Uterus (tissue), 4 donors: ENCODE measurements around the gene TRAPPC2L. TPM values are rescaled to one million over a fixed set of nuclear protein-coding genes. Genes with fewer than 3 reads are reported as not detected.

Source experiments
- DNase-seq, 2 donors: peaks; one replicate each; pipeline ENCODE4 v3.0.0-alpha.2; 2019 to 2020
- H3K27ac ChIP-seq, 2 donors: fragments of 200-600 bp; sonication (generic); 1 replicate in 1 of 2; 2 replicates in 1 of 2; pipeline ENCODE4 v1.5.1; 2016 to 2018
- H3K27me3 ChIP-seq, 2 donors: fragments of 200-600 bp; sonication (generic); one replicate each; pipeline ENCODE4 v1.5.1; 2018 to 2019; ENCODE audit warnings: control low read depth in 1 of 2
- H3K36me3 ChIP-seq, 2 donors: fragments of 200-600 bp; sonication (generic); one replicate each; pipeline ENCODE4 v1.5.1; 2019; ENCODE audit warnings: control low read depth in 1 of 2
- H3K4me1 ChIP-seq, 2 donors: fragments of 200-600 bp; sonication (generic); one replicate each; pipeline ENCODE4 v1.5.1; 2018 to 2019; ENCODE audit warnings: control low read depth in 1 of 2
- H3K4me3 ChIP-seq, 2 donors: fragments of 200-600 bp; sonication (generic); 1 replicate in 1 of 2; 2 replicates in 1 of 2; pipeline ENCODE4 v1.5.1; 2018 to 2019; ENCODE audit warnings: mild to moderate bottlenecking in 1 of 2
- H3K9me3 ChIP-seq, 2 donors: fragments of 200-600 bp; sonication (generic); one replicate each; pipeline ENCODE4 v1.5.1; 2019; ENCODE audit warnings: control low read depth in 1 of 2
- CTCF ChIP-seq, 4 experiments: fragments of 200-600 bp in 2 of 4; fragments of 450-650 bp in 2 of 4; sonication (generic) in 2 of 4; IDR thresholded peaks; one replicate each; pipeline ENCODE4 v1.5.1; 2016 to 2019; ENCODE audit warnings: antibody characterized with exemption in 4 of 4, mild to moderate bottlenecking in 2 of 4, moderate library complexity in 1 of 4
- POLR2A ChIP-seq, 2 donors: fragments of 450-650 bp; IDR thresholded peaks; one replicate each; pipeline ENCODE4 v1.6.1; 2016; ENCODE audit warnings: antibody characterized with exemption in 2 of 2, mild to moderate bottlenecking in 1 of 2, moderate library complexity in 1 of 2
- intact Hi-C: fragments of 100-400 bp; cut with DNase I; formaldehyde crosslinking; loops from one replicate; pipeline ENCODE4 v1.15.1; 2023; ENCODE audit warnings: low total_unique reads
- total RNA-seq, 4 donors: library from RNA; depleted of rRNA in 3 of 4; stranded (reverse); fragments of >200 nt in 3 of 4; gene quantifications; one replicate each; pipeline versions ENCODE4 v1.1.0 to v1.2.4, GENCODE V29; 2014 to 2023
- donor health status: DM: yes; HTN: yes; CAD: no.

TRAPPC2L gene
- total RNA-seq, 4 donors from 2014 or later: 21.5 to 680 (median 70.6) TPM

- Histone ChIP-seq H3K36me3 (no peaks in the 10 kb centered on the region), H3K4me3 (no peak overlapping the region), H3K27me3 (no peaks in the 10 kb centered on the region), H3K4me1 (no peaks in the 10 kb centered on the region), H3K9me3 (no peaks in the 10 kb centered on the region), H3K27ac (peak overlapping the region; percentile 21 to 24)
- intact Hi-C loops: no loop called here
- DNase-seq: no peak
- TF ChIP-seq CTCF (IDR thresholded peaks at IDR 0.05) (no peak), POLR2A (IDR thresholded peaks at IDR 0.05) (no peak)
These were observed 51.4 kb downstream of the TRAPPC2L start for GRCh38 chr16:88908307-88908706.

GRCh38 chr16:88909431-88910210 lies 52.7 kb downstream of the TRAPPC2L start:
- intact Hi-C loops: no loop called here
- H3K4me3 ChIP-seq: no peak overlapping the region
- TF ChIP-seq POLR2A (IDR thresholded peaks at IDR 0.05): no peak
- TF ChIP-seq CTCF (IDR thresholded peaks at IDR 0.05): no peak
- DNase-seq: no peak
- no peaks in the 10 kb centered on the region for H3K36me3 ChIP-seq
- H3K9me3 ChIP-seq: no peaks in the 10 kb centered on the region
- no peaks in the 10 kb centered on the region for H3K27me3 ChIP-seq
- peak overlapping the region in 1 of 2 donors; percentile 21 for H3K27ac ChIP-seq
- no peaks in the 10 kb centered on the region for H3K4me1 ChIP-seq

DNA sequence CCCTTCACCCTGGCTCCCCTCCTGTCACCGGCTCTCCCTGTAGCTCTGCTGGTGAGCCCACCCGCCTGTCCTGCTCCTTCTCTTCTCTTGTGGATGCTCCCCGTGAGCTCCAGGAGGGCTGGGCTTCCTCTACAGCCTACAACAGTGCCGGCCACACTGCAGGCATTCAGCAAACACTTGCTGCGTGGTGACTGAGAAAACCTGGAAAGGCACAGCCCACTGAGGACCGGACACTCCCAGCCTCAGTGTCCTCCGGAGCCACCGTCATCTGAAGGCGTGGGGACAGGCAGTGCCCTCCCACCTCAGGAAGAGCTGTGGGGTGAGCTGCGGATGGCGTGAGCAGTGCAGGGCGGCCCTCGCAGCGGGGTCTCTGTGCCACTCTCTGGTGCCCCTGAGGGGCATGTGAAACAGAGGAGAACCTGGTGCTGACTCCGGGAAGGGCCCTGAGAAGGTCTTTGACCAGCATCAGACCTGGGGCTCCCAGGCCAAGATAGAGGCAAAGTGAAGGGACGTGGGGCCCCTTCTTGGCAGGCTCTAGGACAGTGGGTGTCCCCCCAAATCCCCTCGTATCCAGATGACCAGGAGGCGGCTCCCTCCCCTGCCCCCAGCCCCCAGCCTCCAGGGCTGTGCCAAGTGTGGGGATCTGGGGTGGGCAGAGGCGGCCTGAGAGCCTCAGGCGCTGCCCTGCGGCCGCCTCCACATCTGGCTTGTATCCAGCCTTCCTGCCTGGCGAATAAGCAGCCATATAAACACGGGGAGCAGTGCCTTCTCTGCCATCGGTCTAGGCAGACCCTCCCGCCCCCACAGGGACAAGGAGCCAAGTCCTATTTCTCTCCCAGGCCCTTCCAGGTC lies 53.6 kb downstream of the TRAPPC2L start:
- Histone ChIP-seq H3K27ac (peak overlapping the region in 1 of 2 donors; percentile 14), H3K4me3 (no peak overlapping the region), H3K4me1 (no peaks in the 10 kb centered on the region), H3K27me3 (no peaks in the 10 kb centered on the region), H3K36me3 (no peaks in the 10 kb centered on the region), H3K9me3 (no peaks in the 10 kb centered on the region)
- TF ChIP-seq CTCF (IDR thresholded peaks at IDR 0.05) (no peak), POLR2A (IDR thresholded peaks at IDR 0.05) (no peak)
- DNase-seq: no peak
- intact Hi-C loops: no loop called here

- Histone ChIP-seq H3K36me3 (no peaks in the 10 kb centered on the region), H3K4me3 (no peak overlapping the region), H3K4me1 (no peaks in the 10 kb centered on the region), H3K9me3 (no peaks in the 10 kb centered on the region), H3K27me3 (no peaks in the 10 kb centered on the region), H3K27ac (peak overlapping the region in 1 of 2 donors; percentile 14)
- TF ChIP-seq CTCF (IDR thresholded peaks at IDR 0.05) (no peak), POLR2A (IDR thresholded peaks at IDR 0.05) (no peak)
- intact Hi-C loops: no loop called here
- DNase-seq: no peak
These were observed 54.4 kb downstream of the TRAPPC2L start for GRCh38 chr16:88911136-88911945.
